ENCODE results near the gene BLOC1S6.

GRCh38 chr15:45618813-45619212 is 31.6 kb downstream of the BLOC1S6 start:
- TF ChIP-seq CTCF (IDR thresholded peaks at IDR 0.05) (no peak), POLR2A (IDR thresholded peaks at IDR 0.05) (no peak)

Data from prostate gland (tissue), 2 donors.